Peyer's patch (tissue), 4 donors: ENCODE data around the gene ACSBG1.

Source experiments
- POLR2A ChIP-seq, 2 donors: fragments of 450-650 bp; IDR thresholded peaks; one replicate each; pipeline ENCODE4 v1.5.1; 2017; ENCODE audit warnings: antibody characterized with exemption in 2 of 2, mild to moderate bottlenecking in 2 of 2, moderate library complexity in 2 of 2
- TF ChIP-seq, protein P1 (sequence below), 6 experiments: fragments of 450-650 bp in 4 of 6; fragments of 200-600 bp in 2 of 6; sonication (generic) in 1 of 6; IDR thresholded peaks; one replicate each; pipeline ENCODE4 v1.5.1; 2017 to 2019; ENCODE audit warnings: antibody characterized with exemption in 6 of 6, mild to moderate bottlenecking in 3 of 6, moderate library complexity in 1 of 6

DNA sequence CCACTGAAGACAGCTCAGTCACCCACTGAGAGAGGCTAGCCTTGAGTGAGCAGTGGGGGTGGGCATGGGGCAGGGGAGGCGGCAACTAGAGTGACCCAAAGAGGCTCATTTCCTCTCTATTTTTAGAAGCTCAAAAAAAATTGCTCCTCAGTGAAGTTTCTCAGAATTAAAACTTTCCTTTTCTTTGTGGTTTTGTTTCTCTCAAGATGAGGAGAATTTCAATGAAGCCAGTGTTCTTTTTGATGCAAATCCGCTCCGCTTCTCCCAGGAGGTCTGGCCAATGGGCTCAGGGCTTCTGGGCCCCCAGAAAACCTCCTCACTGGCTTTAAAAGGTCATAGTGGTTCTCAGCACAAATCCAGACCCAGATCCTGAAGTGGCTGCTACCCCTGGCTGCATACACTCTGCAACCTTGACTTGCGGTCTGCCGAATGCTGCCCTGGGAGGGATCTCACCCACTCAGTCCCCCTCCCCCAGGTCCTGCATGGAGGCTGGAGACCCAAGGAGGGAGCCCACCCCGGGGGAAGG is at the start of gene ACSBG1:
- TF ChIP-seq, protein P1, sequence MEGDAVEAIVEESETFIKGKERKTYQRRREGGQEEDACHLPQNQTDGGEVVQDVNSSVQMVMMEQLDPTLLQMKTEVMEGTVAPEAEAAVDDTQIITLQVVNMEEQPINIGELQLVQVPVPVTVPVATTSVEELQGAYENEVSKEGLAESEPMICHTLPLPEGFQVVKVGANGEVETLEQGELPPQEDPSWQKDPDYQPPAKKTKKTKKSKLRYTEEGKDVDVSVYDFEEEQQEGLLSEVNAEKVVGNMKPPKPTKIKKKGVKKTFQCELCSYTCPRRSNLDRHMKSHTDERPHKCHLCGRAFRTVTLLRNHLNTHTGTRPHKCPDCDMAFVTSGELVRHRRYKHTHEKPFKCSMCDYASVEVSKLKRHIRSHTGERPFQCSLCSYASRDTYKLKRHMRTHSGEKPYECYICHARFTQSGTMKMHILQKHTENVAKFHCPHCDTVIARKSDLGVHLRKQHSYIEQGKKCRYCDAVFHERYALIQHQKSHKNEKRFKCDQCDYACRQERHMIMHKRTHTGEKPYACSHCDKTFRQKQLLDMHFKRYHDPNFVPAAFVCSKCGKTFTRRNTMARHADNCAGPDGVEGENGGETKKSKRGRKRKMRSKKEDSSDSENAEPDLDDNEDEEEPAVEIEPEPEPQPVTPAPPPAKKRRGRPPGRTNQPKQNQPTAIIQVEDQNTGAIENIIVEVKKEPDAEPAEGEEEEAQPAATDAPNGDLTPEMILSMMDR (IDR thresholded peaks at IDR 0.05): no peak
- no peak for TF ChIP-seq POLR2A (IDR thresholded peaks at IDR 0.05)
